ENCODE measurements around the gene IQGAP2.

IQGAP2 gene

DNA sequence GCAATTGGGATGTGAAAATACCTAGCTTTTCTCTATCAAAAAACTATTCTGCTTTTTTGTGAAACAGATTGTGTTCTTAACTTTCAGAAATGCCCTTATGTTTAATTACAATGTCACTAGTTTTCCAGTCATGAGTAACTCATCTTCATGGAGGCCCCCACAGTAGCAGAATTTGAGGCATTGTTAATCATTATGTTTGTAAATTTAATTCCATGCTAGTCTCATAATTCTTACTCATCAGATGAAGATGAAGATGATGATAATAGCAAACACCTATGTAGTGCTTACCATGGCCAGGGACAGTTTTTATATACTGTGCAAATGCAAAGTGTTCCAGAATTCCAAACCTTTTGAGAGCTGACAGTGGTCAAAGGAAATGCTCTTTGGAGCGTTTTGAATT is 285.1 kb downstream of the IQGAP2 start:
- Histone ChIP-seq H3K27me3 (replicated peaks; ENCODE audit: control insufficient read depth, insufficient read depth, low read length) (no peaks in the 10 kb centered on the region), H3K36me3 (ENCODE audit: control insufficient read depth, insufficient read depth, low read length) (no peaks in the 10 kb centered on the region; the same call in 1 of the 2 replicates), H3K4me3 (replicated peaks; ENCODE audit: low read depth, low read length) (no peak overlapping the region)
- no peak for DNase-seq (ENCODE audit: extremely low read depth, insufficient read length)
- TF ChIP-seq, protein P1, sequence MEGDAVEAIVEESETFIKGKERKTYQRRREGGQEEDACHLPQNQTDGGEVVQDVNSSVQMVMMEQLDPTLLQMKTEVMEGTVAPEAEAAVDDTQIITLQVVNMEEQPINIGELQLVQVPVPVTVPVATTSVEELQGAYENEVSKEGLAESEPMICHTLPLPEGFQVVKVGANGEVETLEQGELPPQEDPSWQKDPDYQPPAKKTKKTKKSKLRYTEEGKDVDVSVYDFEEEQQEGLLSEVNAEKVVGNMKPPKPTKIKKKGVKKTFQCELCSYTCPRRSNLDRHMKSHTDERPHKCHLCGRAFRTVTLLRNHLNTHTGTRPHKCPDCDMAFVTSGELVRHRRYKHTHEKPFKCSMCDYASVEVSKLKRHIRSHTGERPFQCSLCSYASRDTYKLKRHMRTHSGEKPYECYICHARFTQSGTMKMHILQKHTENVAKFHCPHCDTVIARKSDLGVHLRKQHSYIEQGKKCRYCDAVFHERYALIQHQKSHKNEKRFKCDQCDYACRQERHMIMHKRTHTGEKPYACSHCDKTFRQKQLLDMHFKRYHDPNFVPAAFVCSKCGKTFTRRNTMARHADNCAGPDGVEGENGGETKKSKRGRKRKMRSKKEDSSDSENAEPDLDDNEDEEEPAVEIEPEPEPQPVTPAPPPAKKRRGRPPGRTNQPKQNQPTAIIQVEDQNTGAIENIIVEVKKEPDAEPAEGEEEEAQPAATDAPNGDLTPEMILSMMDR (IDR thresholded peaks at IDR 0.05; ENCODE audit: insufficient read depth, low read length, poor library complexity, severe bottlenecking) = no peak

GRCh38 chr5:76688836-76689235 is 285.8 kb downstream of the IQGAP2 start:
- H3K4me3 ChIP-seq (replicated peaks; ENCODE audit: low read depth, low read length) = no peak overlapping the region
- TF ChIP-seq, protein P1 (IDR thresholded peaks at IDR 0.05; ENCODE audit: insufficient read depth, low read length, poor library complexity, severe bottlenecking) = no peak
- no peaks in the 10 kb centered on the region for H3K27me3 ChIP-seq (replicated peaks; ENCODE audit: control insufficient read depth, insufficient read depth, low read length)
- H3K36me3 ChIP-seq (ENCODE audit: control insufficient read depth, insufficient read depth, low read length) = no peaks in the 10 kb centered on the region
- DNase-seq (ENCODE audit: extremely low read depth, insufficient read length) = no peak

GRCh38 chr5:76689321-76690036 is 286.4 kb downstream of the IQGAP2 start:
- DNase-seq (ENCODE audit: extremely low read depth, insufficient read length) = no peak
- Histone ChIP-seq H3K4me3 (replicated peaks; ENCODE audit: low read depth, low read length) (no peak overlapping the region), H3K36me3 (ENCODE audit: control insufficient read depth, insufficient read depth, low read length) (no peaks in the 10 kb centered on the region), H3K27me3 (replicated peaks; ENCODE audit: control insufficient read depth, insufficient read depth, low read length) (no peaks in the 10 kb centered on the region)
- TF ChIP-seq, protein P1 (IDR thresholded peaks at IDR 0.05; ENCODE audit: insufficient read depth, low read length, poor library complexity, severe bottlenecking) = no peak

DNA sequence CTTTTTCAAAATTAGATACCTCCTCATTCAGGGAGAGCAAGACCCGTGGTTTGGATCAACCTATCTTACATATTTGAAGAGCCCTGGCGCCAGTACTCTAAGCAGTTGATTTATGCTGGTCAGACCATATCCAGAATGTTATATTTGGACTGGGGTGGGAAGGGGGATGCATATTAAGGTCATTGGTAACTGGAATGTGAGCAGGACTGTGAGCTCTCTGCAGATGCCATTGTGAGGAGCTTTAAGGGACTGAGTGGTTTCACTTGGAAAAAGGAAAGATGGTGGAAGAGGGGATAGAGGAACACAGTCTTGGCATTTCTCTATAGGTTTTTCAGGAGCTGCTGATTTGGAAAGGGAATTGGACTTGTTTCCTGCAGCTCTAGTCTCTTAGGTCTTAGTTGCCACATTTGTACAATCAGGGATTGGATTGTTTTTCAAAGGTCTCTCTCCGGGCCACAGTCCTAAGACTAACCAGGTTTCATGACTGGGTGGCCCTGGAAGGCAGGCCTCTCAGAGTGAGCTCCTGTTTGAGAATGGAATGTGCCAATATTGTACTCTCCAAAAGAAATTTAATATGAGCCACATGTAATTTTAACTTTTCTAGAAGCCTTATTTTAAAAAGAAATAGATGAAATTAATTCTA is 287.1 kb downstream of the IQGAP2 start:
- DNase-seq (ENCODE audit: extremely low read depth, insufficient read length) = no peak
- no peaks in the 10 kb centered on the region for H3K36me3 ChIP-seq (ENCODE audit: control insufficient read depth, insufficient read depth, low read length)
- TF ChIP-seq, protein P1 (IDR thresholded peaks at IDR 0.05; ENCODE audit: insufficient read depth, low read length, poor library complexity, severe bottlenecking) = no peak
- H3K4me3 ChIP-seq (replicated peaks; ENCODE audit: low read depth, low read length) = no peak overlapping the region
- no peaks in the 10 kb centered on the region for H3K27me3 ChIP-seq (replicated peaks; ENCODE audit: control insufficient read depth, insufficient read depth, low read length)

GRCh38 chr5:76690704-76691466 is 287.8 kb downstream of the IQGAP2 start:
- no peak for DNase-seq (ENCODE audit: extremely low read depth, insufficient read length)
- Histone ChIP-seq H3K36me3 (ENCODE audit: control insufficient read depth, insufficient read depth, low read length) (no peaks in the 10 kb centered on the region), H3K4me3 (replicated peaks; ENCODE audit: low read depth, low read length) (no peak overlapping the region), H3K27me3 (replicated peaks; ENCODE audit: control insufficient read depth, insufficient read depth, low read length) (no peaks in the 10 kb centered on the region)
- TF ChIP-seq, protein P1 (IDR thresholded peaks at IDR 0.05; ENCODE audit: insufficient read depth, low read length, poor library complexity, severe bottlenecking) = no peak

All from GM06990 (cell line).